Ureter (tissue), 1 donor: Measurements from ENCODE around the gene SELENOO. TPM values are rescaled to one million over a fixed set of nuclear protein-coding genes. Genes with fewer than 3 reads are reported as not detected.
"Not testable (repeated sequence)": the region's sequence is repeated elsewhere in the genome, so short reads cannot be mapped to it uniquely, and the experiment has no call there.

ENCODE experiments used
- DNase-seq: peaks from one replicate; pipeline ENCODE4 v3.0.0-alpha.2; 2020; ENCODE audit warnings: low spot score
- total RNA-seq: library from RNA; stranded (reverse); gene quantifications from one replicate; pipeline ENCODE4 v1.2.4, GENCODE V29; 2023
- donor health status: DM: yes; HTN: yes; CAD: no.

SELENOO gene
- total RNA-seq, 1 donor from 2014 or later = 24.7 TPM

DNA sequence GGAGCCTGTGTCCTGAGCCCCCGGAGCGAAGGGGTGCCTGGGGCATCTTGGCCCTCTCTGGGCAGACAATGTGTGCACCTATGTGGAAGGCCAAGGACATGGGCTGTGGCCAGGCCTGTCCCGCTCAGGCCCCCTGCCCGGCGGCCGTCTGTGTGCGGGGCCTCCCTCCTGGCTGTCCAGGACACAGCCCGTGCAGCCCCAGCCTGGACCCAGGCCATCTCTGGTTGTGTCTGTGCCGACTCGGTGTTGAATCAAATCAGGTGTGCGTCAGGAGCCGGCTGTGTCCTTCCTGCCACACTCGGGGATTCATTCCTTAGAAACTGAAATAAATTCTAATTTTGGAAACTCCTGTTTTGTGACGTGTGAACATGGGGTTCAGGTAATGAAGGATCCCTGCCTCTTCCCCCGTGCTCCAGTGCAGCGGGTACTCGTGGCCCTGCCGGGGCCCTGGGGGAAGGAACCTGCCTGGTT, 1.5 kb upstream of the SELENOO start:
- DNase-seq = no peak

DNA sequence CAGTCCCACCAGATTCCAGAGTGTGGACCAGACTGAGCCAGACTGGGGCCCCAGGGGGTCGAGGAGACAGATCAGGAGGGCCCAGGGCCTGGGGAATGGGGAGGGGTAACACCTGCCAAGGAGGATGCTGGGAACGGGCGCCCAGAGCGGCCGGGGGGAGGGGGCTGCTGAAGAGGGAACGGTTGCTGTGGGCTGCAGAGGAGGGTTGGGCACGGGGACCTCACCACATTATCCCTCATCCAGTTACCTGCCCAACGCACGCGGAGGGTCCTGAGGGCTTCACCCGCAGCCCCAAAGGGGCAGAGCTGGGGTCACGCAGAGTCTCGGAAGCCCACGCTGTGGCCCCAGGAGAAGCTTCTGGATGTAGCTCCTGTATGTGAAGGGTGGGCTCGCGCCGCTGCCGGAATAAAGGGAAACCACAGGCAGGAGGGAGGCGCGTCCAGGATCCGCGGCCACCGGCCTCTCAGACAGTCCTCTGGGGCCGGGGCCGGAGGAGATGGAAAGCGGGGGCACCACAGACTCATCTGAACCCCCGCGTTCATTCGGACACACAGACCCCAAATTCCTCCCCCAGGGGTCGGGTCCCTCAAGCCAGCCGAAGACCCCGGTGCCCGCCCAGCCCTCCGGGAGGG, 866 bp upstream of the SELENOO start:
- no peak for DNase-seq

DNA sequence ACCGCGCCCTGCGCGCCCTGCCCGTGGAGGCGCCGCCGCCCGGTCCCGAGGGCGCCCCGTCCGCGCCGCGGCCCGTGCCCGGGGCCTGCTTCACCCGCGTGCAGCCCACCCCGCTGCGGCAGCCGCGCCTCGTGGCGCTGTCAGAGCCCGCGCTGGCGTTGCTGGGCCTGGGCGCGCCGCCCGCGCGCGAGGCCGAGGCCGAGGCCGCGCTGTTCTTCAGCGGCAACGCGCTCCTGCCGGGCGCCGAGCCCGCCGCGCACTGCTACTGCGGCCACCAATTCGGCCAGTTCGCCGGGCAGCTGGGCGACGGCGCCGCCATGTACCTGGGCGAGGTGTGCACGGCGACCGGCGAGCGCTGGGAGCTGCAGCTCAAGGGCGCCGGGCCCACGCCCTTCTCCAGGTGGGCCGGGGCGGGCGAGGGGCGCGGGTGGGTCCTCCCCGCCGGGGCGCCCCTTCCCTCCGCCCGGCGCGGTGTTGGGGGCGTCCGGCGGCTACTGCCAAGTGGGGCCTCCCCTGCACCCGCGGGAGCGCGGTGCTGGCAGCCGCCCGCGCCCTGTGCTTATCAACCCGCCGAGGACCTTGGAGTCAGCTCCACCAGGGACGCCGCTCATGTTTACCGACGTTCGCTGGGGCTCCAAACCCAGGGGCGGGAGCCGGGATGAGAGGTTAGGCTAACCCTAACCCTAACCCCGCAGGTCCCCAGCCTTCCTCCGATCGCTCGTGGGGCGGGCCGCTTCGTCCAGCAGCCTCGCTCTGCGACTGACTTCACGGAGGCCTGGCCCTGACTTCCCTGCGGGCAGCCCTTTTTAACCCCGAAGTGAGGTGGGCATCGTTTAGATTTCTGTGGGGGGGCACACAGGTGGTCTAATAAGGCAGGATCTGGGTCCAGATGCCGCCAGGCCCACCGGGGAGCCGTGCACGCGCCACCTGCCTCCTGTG, 649 bp downstream of the SELENOO start:
- no peak for DNase-seq

DNA sequence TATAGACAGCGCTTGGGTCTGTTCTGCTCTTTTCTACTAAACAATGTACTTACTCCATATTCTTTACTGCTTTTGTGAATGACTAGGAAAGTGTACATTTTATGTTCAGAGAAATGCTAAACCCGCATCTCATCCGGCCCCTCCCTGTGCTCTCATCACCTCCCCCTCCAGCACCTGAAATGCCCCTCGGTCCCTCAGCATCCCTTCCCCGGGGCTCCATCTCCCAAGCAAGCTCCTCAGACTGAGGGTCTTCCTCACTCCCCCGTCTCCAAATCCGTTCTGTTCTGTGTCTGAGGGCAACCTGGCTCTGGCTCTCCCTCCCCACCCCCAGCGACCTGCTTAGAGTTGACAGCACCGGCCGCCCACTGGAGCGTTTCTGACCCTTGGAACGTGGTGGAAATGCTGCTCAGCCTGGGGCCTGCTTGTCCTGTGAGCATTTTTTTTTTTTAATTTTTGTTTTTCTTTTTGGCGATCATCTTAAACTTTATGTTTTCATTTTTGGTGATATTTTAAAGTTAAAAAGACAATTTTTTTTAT, 1.4 kb downstream of the SELENOO start:
- DNase-seq = no peak

DNA sequence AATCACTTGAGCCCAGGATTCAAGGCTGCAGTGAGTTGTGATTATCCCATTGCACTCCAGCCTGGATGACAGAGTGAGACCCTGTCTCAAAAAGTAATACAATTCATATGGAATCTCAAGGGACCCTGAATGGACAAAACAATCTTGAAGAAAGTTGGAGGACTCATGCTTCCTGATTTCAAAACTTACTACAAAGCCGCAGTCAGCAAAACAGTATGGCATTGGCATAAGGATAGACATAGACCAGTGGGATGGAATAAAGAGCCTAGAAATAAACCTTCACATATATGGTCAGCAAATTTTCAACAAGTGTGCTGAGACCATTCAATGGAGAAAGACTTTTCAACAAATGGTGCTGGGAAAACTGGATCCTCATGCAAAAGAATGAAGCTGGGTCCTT, 2.5 kb downstream of the SELENOO start:
- DNase-seq = no peak

DNA sequence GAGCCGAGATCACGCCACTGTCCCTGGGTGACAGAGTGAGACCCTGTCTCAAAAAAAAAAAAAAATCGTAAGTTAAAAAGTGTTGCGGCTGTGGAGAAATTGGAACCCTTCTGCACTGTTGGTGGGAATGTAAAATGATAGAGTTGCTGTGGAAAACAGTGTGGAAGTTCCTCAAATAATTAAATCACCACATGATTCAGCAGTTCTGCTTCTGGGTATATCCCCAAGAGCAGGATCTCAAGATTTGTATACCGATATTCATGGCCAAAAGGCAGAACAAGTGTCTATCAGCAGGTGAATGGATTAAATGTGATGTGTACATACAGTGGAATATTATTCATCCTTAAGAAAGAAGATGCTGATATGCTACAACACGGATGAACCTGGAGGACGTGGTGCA, 3.8 kb downstream of the SELENOO start:
- DNase-seq = no peak

DNA sequence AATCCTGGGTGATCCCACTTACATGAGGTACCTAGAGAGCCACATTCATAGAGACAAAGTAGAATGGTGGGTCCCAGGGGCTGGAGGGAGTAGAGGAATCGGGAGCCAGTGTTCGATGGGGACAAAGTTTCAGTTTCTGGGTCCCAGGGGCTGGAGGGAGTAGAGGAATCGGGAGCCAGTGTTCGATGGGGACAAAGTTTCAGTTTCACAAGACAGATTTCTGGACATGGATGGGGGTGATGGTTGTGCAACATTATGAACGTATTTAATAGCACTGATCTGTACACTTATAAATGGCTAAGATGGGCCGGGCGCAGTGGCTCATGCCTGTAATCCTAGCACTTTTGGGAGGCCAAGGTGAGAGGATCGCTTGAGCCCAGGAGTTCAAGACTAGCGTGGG, 4.2 kb downstream of the SELENOO start:
- not testable (repeated sequence) for DNase-seq

DNA sequence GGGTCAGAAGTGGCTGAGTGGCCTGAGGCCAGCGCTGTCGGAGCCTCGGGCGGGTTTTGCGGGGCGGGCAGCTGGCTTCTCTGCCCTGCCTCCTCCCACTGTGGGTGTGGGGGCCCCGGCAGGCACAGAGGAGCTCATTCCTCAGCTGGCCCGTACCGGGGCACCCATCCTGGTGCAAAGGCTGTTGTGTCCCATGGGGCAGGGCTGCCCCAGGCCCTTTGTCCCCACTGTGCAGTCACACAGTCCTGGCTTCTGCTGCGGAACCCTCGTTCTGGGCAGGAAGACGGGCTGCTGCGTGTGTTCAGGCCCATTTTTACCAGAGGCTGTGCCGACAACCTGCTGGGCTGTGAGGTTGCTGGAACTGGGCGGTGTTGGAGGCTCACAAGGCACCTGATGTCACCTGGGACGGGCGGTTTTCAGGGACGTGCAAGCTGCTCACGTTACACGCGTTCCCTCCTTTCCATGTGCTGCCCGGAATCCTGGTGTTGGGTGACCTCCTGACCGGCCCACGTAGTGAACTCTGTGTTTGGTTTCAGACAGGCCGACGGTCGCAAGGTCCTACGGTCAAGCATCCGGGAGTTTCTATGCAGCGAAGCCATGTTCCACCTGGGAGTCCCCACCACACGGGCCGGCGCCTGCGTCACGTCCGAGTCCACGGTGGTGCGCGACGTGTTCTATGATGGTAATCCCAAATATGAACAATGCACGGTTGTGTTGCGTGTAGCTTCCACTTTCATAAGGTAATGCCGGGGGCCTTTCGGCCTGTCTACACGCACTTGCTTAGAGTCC, 5.2 kb downstream of the SELENOO start:
- no peak for DNase-seq

DNA sequence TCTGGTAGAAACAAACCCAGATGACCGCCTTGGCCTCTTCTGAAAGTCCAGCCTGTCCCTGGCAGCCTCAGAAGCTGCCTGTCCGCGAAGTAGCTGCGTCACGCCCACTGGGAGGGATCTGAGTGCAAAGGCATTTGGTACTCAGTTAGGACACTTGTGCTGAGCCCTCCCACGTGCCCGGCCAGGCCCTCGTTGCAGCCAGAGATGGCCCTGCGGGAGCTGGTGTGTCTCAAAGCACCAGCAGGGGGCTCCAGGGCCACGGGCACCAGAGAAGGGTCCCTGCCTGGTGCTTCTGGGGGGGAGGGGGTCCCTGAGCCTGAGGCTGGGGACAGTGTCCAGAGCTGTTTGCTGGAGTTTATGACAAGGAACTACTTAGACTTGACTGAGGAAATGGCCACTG, 5.8 kb downstream of the SELENOO start:
- no peak for DNase-seq

DNA sequence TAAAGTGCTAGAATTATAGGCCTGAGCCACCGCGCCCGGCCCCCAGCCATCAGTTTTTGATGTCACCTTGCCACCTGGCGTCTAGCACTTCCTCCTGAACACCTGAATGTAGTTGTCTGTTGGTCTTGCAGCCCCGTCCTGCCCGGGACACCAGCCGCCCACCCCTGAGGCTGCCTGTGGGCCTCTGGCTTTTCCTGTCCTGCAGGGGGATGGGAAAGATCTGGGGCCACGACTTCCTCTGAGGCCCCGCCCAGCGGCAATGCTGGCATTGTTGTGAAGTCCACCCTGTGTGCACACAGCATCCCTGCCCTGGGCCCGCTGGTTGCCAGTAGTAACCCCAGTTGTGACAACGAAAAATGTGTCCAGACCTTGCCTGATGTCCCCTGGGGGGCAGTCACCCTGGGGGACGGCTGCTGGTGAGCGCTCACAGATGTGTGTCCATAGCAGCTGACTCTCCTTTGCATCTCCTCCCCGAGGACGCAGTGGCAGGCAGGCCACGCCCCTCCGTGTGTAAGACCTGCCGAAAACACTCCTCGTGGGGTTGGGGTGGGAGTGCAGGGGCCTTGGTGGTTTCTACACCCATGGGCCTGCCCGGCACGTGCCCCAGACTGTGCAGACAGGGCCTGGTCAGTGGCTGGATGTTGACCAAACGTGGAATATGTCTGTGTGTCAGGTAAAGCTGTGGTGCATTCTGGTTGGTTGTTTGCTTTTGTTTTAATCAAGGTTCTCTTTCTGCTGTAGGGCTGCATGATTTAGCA, 6.8 kb downstream of the SELENOO start:
- DNase-seq = no peak

DNA sequence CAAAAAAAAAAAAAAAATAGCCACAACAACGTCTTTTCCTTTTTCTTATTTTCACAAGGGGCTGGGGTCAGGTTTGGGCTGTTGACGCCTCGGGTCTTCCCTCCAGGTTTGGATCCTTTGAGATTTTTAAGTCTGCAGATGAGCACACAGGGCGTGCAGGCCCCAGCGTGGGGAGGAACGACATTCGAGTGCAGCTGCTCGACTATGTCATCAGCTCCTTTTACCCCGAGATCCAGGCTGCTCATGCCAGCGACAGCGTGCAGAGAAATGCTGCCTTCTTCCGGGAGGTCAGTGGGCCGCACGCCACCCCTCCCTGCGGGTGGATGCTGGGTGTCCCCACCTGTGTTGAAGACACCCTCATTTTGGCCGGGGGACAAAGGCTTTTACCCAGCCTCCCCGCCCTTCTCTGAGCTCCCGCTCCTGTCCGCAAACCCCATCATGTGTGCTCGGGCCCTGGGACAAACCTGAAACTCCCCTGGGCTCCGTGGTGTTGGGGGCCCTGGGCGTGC, 7.7 kb downstream of the SELENOO start:
- no peak for DNase-seq

DNA sequence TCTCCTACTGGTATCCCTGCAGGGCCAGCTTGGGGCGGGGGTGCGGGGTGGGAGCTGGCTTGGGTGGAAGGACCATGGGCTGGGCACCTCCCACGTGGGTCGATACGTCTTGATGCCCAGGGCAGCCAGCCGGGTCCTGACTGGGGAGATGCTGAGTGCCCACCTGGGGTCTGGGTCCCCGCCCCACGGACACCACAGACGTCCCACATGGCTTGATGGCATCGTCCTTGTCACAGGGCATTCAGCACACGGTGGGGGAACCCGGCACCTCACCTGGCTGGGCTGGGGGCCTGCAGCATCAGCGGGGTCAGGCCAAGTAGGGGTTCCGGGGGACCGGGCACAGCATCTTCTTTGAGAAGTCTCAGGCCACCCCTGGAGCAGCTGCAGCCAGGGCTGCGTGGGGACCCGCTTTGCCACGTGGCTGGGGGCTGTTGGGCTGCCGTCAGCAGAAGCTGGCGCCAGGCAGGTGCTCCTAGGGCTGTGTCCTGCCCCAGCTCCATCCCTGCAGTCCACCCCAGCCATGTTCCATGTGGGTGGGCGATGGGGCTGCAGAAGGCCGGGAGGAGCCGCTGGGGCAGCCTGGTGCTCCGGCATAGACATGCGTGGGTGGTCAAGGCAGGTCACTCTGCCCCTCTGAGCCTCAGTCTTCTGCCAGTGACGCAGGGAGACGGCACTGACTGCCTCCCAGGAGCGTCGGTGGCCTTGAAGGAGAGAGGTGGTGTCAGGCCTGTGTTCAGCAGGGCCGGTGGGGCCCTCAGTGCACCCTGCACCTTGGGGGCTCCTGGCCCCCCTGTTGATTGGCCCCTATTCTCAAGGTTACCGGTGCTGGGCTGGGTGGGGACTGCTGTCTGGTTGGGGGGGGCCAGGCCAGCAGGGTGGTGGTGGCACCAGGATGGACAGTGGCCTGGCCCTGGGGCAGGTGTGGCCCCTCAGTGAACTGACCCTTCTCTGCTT, 8.4 kb downstream of the SELENOO start:
- peak; percentile 44 for DNase-seq

DNA sequence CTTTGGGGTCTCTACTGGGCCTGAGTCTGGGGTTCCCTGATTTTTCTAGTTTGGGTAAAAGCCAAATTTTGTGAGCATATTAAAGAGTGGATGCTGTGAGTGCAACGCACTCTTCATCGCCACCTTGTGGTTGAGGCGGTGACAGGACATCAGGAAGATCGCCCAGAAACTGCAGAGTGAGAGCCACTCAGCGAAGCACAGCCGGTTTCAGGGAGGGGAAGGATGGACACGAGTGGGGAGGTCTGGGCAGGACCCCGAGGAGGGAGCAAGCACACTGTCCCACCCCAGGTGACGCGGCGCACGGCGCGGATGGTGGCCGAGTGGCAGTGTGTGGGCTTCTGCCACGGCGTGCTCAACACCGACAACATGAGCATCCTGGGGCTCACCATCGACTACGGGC, 9.1 kb downstream of the SELENOO start:
- peak; percentile 55 for DNase-seq

DNA sequence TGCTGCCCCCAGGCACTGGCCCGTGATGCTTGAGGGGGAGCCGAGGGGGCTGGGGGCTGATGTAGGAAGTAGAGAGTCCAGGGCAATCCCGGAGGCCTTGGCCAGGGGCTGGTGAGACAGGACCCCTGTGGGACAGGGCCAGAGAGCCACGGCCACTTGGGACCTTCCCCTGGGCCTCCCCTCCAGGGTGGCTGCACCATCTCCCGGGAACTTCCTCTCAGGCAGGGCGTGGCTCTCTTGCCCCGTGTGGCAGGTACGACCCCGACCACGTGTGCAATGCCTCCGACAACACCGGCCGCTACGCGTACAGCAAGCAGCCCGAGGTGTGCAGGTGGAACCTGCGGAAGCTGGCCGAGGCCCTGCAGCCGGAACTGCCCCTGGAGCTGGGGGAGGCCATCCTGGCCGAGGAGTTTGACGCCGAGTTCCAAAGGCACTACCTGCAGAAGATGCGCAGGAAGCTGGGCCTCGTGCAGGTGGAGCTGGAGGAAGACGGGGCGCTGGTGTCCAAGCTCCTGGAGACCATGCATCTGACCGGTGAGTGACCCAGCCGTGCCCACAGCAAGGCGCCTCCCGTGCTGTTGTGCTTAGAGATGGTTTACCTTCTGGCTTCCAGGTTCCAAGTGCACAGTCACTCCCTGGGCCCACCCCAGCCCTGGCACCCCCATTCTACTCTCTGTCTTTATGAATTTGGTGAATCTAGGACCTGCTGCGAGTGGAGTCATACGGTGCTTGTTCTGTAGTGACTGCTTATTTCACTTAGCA, 9.7 kb downstream of the SELENOO start:
- DNase-seq = no peak

DNA sequence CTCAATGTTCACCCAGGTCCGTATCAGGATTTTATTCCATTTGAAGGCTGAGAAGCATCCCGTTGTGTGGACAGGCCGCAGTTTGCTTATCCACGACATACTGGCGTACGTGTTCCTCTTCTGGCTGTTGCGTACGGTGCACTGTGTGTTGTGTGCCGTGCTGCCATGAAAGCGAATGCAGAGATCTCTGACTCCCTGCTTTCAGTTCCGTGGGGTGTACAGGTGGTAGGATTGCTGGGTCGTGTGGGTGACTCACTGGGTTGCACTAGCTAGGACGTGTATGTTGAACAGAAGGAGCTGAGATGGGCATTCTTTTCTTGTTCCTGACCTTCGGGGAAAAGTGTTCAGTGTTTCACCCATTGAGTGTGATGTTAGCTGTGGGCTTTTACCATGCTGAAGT, 10.3 kb downstream of the SELENOO start:
- DNase-seq = no peak

DNA sequence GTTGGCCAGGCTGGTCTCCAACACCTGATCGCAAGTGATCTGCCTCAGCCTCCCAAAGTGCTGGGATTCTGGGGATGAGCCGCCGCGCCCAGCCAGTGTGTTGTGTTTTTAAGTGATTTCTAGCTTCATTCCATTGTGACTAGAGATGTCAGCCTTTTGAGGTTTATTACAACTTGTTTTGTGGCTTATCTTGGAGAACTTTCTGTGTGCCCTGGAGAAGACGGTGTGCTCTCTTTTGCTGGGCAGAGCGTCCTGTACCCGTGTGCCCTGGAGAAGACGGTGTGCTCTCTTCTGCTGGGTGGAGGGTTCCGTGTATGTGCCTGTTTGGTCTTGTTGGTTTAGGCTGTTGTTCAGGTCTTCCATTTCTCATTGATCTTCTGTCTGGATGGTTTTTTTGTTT, 12.5 kb downstream of the SELENOO start:
- DNase-seq = no peak

DNA sequence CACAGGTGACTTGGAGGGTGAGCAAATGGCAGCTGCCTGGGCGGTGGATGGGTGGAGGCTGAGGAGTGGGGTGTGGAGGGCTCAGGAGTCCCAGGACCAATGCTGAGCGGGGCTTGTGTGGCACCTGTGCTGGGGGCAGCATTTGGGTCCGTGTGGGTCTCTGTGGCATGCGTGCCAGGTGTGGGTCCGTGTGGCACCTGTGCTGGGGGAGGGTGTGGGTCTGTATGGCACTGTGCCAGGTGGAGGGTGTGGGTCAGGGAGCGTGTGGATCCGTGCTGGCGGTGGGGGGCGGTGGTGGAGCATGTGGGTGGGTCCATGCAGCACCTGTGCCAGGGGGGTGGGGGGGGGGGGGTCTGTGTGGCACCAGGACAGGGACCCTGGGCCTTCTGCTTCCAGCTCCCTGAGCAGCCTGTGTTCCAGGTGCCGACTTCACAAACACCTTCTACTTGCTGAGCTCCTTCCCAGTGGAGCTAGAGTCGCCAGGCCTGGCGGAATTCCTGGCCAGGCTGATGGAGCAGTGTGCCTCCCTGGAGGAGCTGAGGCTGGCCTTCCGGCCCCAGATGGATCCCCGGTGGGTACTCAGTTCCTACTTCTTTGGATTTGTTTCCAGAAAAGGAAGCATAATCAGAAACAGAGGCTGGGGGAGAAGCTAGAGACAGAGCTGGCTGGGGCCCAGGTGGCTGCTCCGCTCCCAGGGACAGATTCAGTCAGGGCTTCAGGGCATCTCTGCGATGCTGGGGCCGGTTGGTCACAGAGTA, 14.7 kb downstream of the SELENOO start:
- no peak for DNase-seq

DNA sequence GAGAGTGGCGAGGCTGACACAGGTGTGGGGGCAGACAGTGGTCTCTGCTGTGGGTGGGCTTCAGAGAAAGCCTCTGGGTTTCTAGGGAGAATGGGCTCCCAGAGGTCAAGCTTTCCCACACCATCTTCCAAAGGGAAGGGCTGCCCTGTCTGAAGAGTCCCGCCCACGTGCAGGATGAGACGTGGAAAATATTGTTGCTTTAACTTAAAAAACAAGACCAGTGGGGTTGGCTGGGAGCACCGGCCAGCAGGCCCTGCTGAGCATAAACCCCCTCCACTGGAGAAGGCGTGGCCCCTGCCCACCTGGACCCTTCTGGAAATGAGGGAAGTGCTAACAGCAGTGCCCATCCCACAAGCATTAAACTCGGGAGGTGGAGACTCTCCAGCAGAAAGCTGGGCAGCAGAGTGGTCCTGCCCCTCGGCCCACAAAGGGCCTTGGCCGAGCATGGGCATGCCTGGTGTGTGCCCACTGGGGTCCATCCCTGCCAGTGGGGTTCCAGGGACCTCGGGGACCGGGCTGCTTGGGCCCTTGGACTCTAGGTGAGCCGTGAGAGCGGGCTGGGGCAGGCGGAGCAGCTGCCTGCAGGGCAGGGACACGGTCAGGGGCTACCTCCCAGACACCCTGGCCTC, 15.4 kb downstream of the SELENOO start:
- no peak for DNase-seq
